ENCODE data around the gene NPAS3. TPM values are rescaled to one million over a fixed set of nuclear protein-coding genes. Genes with fewer than 3 reads are reported as not detected.

NPAS3 gene
- total and polyA plus RNA-seq, 2 donors (not counting 3 experiments of a cell fraction or from before 2014, with no cell fraction given) = 0.10 to 0.13 TPM

DNA sequence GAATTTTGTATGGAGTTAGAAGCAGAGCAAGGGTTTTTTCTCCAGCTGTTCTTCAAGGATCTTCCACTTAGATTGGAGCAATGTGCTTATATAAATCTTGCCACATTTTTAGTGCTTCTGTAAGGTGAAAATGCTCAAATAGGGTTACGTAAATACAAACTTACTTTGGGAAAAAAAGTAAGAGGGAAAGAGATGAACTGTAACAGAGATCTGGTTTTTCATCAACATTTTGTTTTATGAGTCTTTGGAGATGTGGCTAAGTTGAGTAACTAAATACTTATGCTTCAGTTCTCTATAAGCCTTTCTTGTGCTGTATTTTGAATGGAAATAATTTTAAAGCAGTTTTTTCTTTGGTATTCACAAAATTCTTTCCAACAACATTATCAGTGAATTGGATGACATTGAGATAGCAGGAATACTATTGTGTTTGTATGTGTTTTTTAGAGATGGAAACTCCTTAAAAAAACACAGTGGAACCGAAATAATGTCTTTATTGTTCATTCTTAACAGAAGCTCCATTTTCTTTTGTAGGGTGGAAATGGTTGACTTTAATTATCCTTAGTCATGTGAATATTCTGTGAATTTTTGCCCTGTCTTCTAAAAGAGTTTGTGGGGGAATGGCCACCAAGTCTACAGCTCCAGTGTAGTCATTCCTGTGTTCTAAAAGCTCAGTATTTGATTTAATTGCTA is 45.7 kb downstream of the NPAS3 start:
- H3K27me3 ChIP-seq (ENCODE audit: control insufficient read depth in 2 of 2, insufficient read depth in 2 of 2, low read length in 2 of 2) = no peaks in the 10 kb centered on the region

More for the DNA sequence above, 45.7 kb downstream of the NPAS3 start:
- Histone ChIP-seq H4K20me1 (replicated peaks; ENCODE audit: control insufficient read depth, extremely low read depth, insufficient read depth, low read length) (no peaks in the 10 kb centered on the region), H3K4me2 (ENCODE audit: insufficient read depth, low read length) (no peak overlapping the region), H3K9me1 (replicated peaks; ENCODE audit: control insufficient read depth, extremely low read depth, insufficient read depth, low read length) (no peaks in the 10 kb centered on the region), H3K79me2 (ENCODE audit: control insufficient read depth, insufficient read depth, low read length) (no peaks in the 10 kb centered on the region), H3K36me3 (ENCODE audit: control insufficient read depth in 2 of 2, extremely low read depth in 1 of 2, insufficient read depth in 2 of 2, low read length in 2 of 2) (no peaks in the 10 kb centered on the region), H3K4me3 (replicated peaks in 1 of 3; ENCODE audit: insufficient read depth in 1 of 3, low read depth in 1 of 3, low read length in 3 of 3) (no peak overlapping the region), H3K4me1 (ENCODE audit: control insufficient read depth, extremely low read depth, insufficient read depth, low read length) (no peaks in the 10 kb centered on the region), H3K9me3 (replicated peaks; ENCODE audit: control insufficient read depth, insufficient read depth, low read length) (no peaks in the 10 kb centered on the region), H2AFZ (ENCODE audit: low read depth, low read length) (no peak overlapping the region), H3K27ac (ENCODE audit: insufficient read depth, low read depth, low read length) (no peak overlapping the region), H3K9ac (replicated peaks; ENCODE audit: extremely low read depth, insufficient read depth, low read length) (no peak overlapping the region)
- TF ChIP-seq, protein P1, sequence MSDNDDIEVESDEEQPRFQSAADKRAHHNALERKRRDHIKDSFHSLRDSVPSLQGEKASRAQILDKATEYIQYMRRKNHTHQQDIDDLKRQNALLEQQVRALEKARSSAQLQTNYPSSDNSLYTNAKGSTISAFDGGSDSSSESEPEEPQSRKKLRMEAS (IDR thresholded peaks at IDR 0.05; ENCODE audit: insufficient read depth, insufficient read length) = no peak
- TF ChIP-seq POLR2A (IDR thresholded peaks at IDR 0.05; ENCODE audit: low read depth, low read length) (no peak), POLR2AphosphoS5 (IDR thresholded peaks at IDR 0.05; ENCODE audit: insufficient read depth, low read depth, low read length) (no peak), GATA2 (IDR thresholded peaks at IDR 0.05; ENCODE audit: insufficient read depth, insufficient read length, low read depth, low read length) (no peak), JUN (IDR thresholded peaks at IDR 0.05; ENCODE audit: borderline replicate concordance, insufficient read depth, insufficient read length, low read depth) (no peak), FOS (IDR thresholded peaks at IDR 0.05; ENCODE audit: borderline replicate concordance, insufficient read depth, low read length) (no peak), MYC (IDR thresholded peaks at IDR 0.05; ENCODE audit: low read depth, low read length) (no peak), EZH2 (IDR thresholded peaks at IDR 0.05; ENCODE audit: borderline replicate concordance, low read depth, low read length, severe bottlenecking) (no peak)
- TF ChIP-seq, protein P2, sequence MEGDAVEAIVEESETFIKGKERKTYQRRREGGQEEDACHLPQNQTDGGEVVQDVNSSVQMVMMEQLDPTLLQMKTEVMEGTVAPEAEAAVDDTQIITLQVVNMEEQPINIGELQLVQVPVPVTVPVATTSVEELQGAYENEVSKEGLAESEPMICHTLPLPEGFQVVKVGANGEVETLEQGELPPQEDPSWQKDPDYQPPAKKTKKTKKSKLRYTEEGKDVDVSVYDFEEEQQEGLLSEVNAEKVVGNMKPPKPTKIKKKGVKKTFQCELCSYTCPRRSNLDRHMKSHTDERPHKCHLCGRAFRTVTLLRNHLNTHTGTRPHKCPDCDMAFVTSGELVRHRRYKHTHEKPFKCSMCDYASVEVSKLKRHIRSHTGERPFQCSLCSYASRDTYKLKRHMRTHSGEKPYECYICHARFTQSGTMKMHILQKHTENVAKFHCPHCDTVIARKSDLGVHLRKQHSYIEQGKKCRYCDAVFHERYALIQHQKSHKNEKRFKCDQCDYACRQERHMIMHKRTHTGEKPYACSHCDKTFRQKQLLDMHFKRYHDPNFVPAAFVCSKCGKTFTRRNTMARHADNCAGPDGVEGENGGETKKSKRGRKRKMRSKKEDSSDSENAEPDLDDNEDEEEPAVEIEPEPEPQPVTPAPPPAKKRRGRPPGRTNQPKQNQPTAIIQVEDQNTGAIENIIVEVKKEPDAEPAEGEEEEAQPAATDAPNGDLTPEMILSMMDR (IDR thresholded peaks at IDR 0.05; ENCODE audit: extremely low read depth in 1 of 2, insufficient read depth in 1 of 2, low read depth in 1 of 2, low read length in 2 of 2) = no peak
- dilution Hi-C loops (cut with MboI; ENCODE audit: extremely low pct_ligation_motif_present, low sequenced_read_pairs) (no loop called here), intact Hi-C loops (cut with micrococcal nuclease) (no loop called here)
- ChIA-PET POLR2A (no interaction called here), CTCF (no interaction called here)
- FAIRE-seq (no peak), DNase-seq (ENCODE audit: low read depth, low spot score) (no peak)
- BruUV-seq (replicated peaks) = no TSS peak

Data from endothelial cell of umbilical vein (primary cell).